Spleen (tissue), 7 donors: Measurements from ENCODE around the gene SNED1.

ENCODE experiments used
- POLR2A ChIP-seq, 3 donors: fragments of 450-650 bp; IDR thresholded peaks; one replicate each; pipeline ENCODE4 v1.5.1; 2017; ENCODE audit warnings: antibody characterized with exemption in 3 of 3, mild to moderate bottlenecking in 1 of 3
- POLR2AphosphoS5 ChIP-seq, 3 donors: sonication (generic); formaldehyde crosslinking; IDR thresholded peaks; one replicate each; pipeline ENCODE4 v1.5.1; 2017; ENCODE audit warnings: antibody characterized with exemption in 3 of 3
- TF ChIP-seq, protein P1 (sequence below), 11 experiments: fragments of 200-600 bp in 7 of 11; fragments of 450-650 bp in 4 of 11; sonication (generic) in 4 of 11; IDR thresholded peaks in 8 of 11; conservative IDR thresholded peaks in 3 of 11; 1 replicate in 7 of 11; 2 replicates in 4 of 11; pipeline versions ENCODE4 v1.4.0 to v1.8.0; 2016 to 2021; ENCODE audit warnings: antibody characterized with exemption in 11 of 11, inconsistent platforms in 4 of 11, mild to moderate bottlenecking in 1 of 11
- donor health status: DM: no; HTN: no; CAD: no; lungs with moderate emphysema.
- donor health status: DM: no; HTN: no; CAD: no.
- donor health status: DM: no; HTN: no; CAD: no.

DNA sequence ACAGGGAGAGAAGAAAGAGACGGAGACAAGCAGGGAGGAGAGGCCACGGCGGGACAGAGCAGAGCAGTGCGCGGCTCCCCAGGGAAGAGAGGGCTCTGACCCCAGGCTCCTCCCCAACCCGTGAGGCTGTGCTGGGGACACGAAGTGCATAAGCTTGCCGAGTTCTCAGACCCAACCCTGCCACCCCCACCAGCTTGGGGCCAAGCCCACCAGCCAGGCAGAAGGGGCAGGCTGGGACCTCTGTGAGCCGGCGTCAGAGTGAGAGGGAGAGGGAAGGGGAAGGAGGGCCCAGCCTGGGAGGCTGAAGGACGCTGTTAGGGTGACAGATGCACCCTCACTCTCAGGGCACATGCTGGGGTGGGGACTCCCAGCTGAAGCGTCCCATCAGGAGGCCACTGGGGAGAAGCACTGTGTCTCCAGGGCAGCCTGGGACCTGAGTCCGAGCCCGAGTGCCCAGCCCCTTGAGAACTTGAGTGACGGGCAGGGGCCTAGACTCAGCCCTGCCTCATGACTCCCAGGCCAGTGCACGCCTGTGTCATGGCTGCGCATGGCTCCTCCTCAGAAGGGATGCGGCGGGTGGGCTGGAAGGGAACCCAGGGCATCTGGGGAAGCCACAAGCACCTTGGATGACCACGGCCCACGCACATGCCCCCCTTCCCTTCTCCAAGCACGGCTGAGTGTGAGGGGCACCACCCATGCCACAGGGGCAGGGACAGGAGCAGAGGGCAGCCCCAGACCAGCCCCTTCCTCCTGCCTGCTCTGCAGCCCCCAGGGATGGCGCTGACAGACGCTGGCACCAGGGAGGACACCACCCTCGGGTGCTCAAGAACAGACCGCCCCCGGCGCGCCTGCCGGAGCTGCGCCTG lies 72.6 kb downstream of the SNED1 start:
- TF ChIP-seq, protein P1, sequence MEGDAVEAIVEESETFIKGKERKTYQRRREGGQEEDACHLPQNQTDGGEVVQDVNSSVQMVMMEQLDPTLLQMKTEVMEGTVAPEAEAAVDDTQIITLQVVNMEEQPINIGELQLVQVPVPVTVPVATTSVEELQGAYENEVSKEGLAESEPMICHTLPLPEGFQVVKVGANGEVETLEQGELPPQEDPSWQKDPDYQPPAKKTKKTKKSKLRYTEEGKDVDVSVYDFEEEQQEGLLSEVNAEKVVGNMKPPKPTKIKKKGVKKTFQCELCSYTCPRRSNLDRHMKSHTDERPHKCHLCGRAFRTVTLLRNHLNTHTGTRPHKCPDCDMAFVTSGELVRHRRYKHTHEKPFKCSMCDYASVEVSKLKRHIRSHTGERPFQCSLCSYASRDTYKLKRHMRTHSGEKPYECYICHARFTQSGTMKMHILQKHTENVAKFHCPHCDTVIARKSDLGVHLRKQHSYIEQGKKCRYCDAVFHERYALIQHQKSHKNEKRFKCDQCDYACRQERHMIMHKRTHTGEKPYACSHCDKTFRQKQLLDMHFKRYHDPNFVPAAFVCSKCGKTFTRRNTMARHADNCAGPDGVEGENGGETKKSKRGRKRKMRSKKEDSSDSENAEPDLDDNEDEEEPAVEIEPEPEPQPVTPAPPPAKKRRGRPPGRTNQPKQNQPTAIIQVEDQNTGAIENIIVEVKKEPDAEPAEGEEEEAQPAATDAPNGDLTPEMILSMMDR (IDR thresholded peaks at IDR 0.05 in 8 of 11, conservative IDR thresholded peaks at IDR 0.05 in 3 of 11), result no peak
- peak in 1 of 3 donors; percentile 17 for TF ChIP-seq POLR2AphosphoS5 (IDR thresholded peaks at IDR 0.05)
- no peak for TF ChIP-seq POLR2A (IDR thresholded peaks at IDR 0.05)
